AG09319 (cell line): ENCODE measurements around the gene ACTRT2.
A peak's percentile ranks its signal among the peaks of the same experiment; 100 is the strongest.

ENCODE experiments used
- DNase-seq: peaks from one replicate; pipeline ENCODE4 v3.0.0-alpha.2; 2010; ENCODE audit warnings: low read depth; ENCODE audit errors: extremely low read depth
- TF ChIP-seq, protein P1 (sequence below): IDR thresholded peaks from 2 replicates; pipeline ENCODE4 v1.5.1; 2011; ENCODE audit warnings: low read depth, mild to moderate bottlenecking, inconsistent platforms, low read length, moderate library complexity

ACTRT2 gene

DNA sequence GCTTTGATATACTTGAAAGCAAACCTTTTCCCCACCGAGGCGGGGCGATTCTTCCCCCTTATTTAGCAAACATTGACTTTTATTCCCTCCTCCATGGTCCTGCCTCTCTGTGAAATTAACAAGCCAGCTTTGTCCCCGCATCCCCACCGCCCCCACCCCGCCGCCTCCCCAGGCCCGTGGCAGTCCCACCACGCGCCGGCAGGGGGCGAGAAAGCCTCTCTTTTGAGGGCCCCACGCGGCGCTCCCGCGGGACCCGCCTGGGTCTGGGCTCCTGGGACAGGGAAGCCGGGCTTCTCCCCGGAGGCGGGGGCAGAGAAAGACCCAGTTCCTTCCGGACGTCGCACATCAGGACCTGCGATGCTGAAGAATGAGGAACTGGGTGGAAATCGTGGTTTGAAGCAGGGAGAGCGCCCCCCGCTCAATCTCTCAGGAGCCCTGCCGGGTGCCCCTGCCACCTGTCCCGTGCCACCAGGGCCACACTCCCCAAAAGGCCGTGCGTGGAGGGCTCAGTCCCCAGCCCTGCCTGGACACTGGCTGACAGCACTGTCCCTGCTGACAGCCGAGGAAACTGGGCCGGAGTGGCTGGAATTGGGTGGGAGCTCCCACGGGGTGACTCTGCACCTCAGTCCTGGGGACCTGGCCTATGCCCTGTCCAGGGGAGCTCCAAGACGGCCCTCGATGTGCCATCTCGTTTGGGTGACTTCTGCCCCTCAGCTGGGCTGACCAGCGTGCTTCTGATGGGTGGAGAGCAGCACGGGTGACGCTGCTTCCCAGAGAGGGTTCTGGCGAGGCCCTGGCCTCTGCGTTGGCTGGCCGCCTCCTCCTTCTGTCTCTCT lies 8.6 kb upstream of the ACTRT2 start:
- TF ChIP-seq, protein P1, sequence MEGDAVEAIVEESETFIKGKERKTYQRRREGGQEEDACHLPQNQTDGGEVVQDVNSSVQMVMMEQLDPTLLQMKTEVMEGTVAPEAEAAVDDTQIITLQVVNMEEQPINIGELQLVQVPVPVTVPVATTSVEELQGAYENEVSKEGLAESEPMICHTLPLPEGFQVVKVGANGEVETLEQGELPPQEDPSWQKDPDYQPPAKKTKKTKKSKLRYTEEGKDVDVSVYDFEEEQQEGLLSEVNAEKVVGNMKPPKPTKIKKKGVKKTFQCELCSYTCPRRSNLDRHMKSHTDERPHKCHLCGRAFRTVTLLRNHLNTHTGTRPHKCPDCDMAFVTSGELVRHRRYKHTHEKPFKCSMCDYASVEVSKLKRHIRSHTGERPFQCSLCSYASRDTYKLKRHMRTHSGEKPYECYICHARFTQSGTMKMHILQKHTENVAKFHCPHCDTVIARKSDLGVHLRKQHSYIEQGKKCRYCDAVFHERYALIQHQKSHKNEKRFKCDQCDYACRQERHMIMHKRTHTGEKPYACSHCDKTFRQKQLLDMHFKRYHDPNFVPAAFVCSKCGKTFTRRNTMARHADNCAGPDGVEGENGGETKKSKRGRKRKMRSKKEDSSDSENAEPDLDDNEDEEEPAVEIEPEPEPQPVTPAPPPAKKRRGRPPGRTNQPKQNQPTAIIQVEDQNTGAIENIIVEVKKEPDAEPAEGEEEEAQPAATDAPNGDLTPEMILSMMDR = peak; percentile 32
- DNase-seq = no peak

DNA sequence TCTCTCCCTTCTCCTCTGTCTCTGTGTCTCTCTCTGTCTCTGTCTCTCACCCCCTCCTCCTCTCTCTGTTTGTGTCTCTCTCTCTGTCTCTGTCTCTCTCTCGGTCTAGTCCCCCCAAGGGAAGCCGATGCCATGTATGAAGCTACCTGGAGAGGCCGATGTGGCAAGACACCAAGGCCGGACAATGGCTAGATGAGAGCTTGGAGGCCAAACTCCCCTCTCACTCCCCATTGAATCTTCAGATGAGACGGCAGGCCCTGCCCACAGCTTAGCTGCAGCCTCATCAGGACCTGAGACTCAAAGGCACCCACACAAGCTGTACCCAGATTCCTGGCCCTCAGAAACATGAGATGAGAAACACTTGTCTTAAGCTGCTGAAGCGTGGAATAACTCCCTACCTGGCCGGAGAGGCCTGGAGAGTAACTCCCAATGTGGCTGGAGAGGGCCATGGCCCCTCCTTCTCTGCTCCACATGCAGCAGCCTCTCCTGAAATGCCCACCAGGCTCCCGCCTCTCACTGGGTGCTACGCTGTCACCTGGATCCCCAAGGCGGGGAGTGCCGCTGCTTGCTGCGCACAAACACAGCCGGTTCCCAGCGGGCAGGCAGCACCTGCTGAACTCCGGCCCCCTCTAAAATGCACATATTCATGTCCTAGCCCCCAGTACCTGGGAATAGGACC lies 7.8 kb upstream of the ACTRT2 start:
- no peak for DNase-seq

DNA sequence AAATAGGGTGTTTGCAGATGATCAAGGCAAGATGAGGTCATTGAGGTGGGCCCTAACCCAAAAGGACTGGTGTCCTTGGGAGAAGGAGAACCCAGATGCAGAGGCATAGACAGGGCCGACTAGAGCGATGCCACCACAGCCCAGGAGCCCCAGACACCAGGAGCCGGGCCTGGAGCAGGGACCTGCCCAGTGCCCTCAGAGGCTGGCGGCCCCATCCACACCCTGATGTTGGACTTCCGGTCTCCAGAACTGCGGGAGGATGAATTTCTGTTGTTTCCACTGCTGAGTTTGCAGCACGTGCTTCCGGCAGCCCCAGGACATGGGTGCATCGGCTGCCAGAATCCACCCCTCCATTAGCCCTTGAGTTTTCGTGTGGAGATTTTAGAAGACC lies 7.2 kb upstream of the ACTRT2 start:
- no peak for DNase-seq
- TF ChIP-seq, protein P1 = no peak

More for the DNA sequence above, 7.8 kb upstream of the ACTRT2 start:
- TF ChIP-seq, protein P1 = no peak

DNA sequence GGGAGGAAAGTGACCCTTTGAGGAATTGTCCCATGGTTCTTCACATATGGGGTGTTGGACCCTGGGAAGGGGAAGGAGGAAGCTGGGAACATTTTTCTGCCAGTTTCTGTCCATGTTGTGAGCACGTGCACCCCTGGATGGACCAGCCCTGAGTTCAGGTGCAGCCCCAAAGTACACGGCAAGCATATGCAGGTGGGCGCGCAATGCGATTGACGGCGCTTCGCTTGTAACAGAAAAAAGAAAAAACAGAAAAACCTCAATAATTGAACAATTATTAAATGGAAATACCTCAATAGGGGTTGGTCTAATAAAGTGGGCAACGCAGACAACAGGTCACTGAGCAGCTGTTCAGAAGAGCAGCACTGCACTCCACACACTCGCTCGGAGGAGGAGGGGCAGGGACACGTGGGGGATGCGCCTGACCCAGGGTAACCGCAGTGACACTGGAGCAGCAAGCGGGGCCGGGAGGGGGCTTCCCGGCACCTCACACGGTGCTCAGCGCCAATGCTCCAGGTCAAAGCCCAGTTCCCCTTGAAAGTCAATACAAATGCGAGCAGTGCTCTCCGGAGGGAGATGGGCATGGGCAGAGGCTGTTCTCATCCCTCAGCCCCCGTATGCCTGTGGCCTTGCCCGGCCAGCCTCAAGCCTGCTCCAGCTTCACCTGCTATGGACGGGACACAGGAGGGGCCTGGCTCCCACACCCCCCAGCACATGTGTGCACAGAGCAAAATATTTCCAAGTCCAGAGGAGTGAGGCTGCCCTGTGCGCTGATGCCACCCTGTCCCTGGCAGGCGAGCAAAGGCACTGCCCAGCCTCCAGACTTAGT lies 6.6 kb upstream of the ACTRT2 start:
- DNase-seq = no peak
- TF ChIP-seq, protein P1 = no peak

DNA sequence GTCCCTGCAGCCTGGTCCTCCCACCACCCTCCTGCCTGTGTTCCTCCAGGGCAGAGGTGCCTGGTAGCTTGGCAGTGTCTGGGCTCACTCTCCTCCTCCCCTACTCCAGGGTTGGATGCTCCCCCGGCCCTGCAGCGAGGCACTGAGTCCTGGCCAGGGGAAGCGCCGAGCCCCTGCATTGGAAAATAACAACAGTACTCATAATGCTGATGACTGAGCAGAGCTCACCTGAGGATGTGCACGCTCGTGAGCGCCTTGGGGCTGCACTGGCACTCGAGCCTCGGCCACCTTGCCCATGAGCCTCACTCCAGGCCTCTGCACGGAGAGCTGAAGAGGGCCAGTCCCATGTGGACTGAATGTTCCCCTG lies 6.0 kb upstream of the ACTRT2 start:
- no peak for DNase-seq
- TF ChIP-seq, protein P1 = no peak

DNA sequence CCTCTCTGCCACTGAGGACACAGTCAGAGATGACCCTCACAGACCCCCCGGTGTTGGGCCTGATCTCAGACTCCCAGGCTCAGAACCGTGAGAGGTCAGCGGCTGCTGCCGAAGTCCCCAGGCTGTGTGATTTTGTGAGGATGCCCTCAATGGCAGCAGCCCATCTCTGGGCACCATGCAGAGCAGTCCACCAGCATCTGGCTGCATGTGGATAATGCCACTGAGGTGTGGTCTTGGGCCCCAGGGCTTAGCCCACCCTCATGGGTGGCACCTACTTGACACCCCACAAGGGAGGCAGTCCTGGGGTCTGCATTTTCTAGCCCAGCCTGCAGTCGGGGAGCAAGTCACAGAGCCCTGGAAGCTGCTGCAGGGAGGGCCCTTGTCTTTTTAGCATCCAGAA lies 5.5 kb upstream of the ACTRT2 start:
- no peak for DNase-seq
- TF ChIP-seq, protein P1 = no peak
